PC-9 (cell line): ENCODE results near the gene UST. TPM values are rescaled to one million over a fixed set of nuclear protein-coding genes. Genes with fewer than 3 reads are reported as not detected.

Experiments used
- BruUV-seq: library from RNA; stranded (reverse); fragments of 400-500 nt; replicated peaks from 2 replicates; lab custom pipeline; 2021; lab: Mats Ljungman, UMichigan
- CTCF ChIA-PET: fragments of 300-600 bp; sonication (Branson Sonifier 250); formaldehyde crosslinking; loops from one replicate; lab custom pipeline; 2022; ENCODE audit warnings: antibody characterized with exemption; lab: Charles Lee
- POLR2A ChIA-PET: fragments of 300-600 bp; sonication (Branson Sonifier 250); formaldehyde crosslinking; loops from one replicate; lab custom pipeline; 2022; ENCODE audit warnings: antibody characterized with exemption; ENCODE audit not compliant: unreplicated experiment; lab: Charles Lee
- DNase-seq, 2 experiments: peaks; one replicate each; pipeline versions ENCODE4 v3.0.0 to v3.0.0-alpha.2; 2015 to 2022; ENCODE audit warnings: mixed read lengths in 1 of 2
- H2AFZ ChIP-seq: fragments of 200-600 bp; sonication (generic); 2 replicates; pipeline ENCODE4 v1.8.1; 2017; ENCODE audit warnings: antibody characterized with exemption
- H3F3A ChIP-seq: fragments of 200-600 bp; sonication (generic); 2 replicates; pipeline ENCODE4 v1.8.1; 2017; ENCODE audit warnings: antibody characterized with exemption, mild to moderate bottlenecking, low read depth; ENCODE audit not compliant: insufficient read depth
- H3K27ac ChIP-seq: fragments of 200-600 bp; sonication (generic); 2 replicates; pipeline ENCODE4 v1.6.1; 2016; ENCODE audit warnings: mixed run types
- H3K27me3 ChIP-seq: fragments of 200-600 bp; sonication (generic); 2 replicates; pipeline ENCODE4 v1.6.1; 2016; ENCODE audit warnings: low read depth, mixed run types; ENCODE audit not compliant: insufficient read depth
- H3K36me3 ChIP-seq: fragments of 200-600 bp; sonication (generic); 2 replicates; pipeline ENCODE4 v1.6.1; 2016; ENCODE audit warnings: low read depth, mixed run types
- H3K4me1 ChIP-seq: fragments of 200-600 bp; sonication (generic); replicated peaks from 2 replicates; pipeline ENCODE4 v1.6.1; 2016; ENCODE audit warnings: mixed run types; ENCODE audit not compliant: insufficient read depth
- H3K4me2 ChIP-seq: fragments of 200-600 bp; sonication (generic); 2 replicates; pipeline ENCODE4 v1.6.1; 2017; ENCODE audit warnings: mixed run types
- H3K4me3 ChIP-seq: fragments of 200-600 bp; sonication (generic); 2 replicates; pipeline ENCODE4 v1.6.1; 2016; ENCODE audit warnings: mixed run types
- H3K79me2 ChIP-seq: fragments of 200-600 bp; sonication (generic); 2 replicates; pipeline ENCODE4 v1.6.1; 2017; ENCODE audit warnings: low read depth, mixed run types
- H3K9me2 ChIP-seq: fragments of 200-600 bp; sonication (generic); 2 replicates; pipeline ENCODE4 v1.8.1; 2017; ENCODE audit warnings: mild to moderate bottlenecking; ENCODE audit not compliant: insufficient read depth
- H3K9me3 ChIP-seq: fragments of 200-600 bp; sonication (generic); 2 replicates; pipeline ENCODE4 v1.8.1; 2016; ENCODE audit warnings: low read depth; ENCODE audit not compliant: insufficient read depth
- H4K20me1 ChIP-seq: fragments of 200-600 bp; sonication (generic); 2 replicates; pipeline ENCODE4 v1.8.1; 2017; ENCODE audit not compliant: insufficient read depth
- EZH2 ChIP-seq: fragments of 200-600 bp; sonication (generic); IDR thresholded peaks from 2 replicates; pipeline ENCODE4 v1.8.0; 2017; ENCODE audit warnings: antibody characterized with exemption, low read depth
- intact Hi-C: fragments of 100-400 bp; cut with micrococcal nuclease; formaldehyde crosslinking; loops from one replicate; pipeline ENCODE4 v1.10.0; 2022; ENCODE audit not compliant: unreplicated experiment
- total RNA-seq: library from RNA; stranded (reverse); gene quantifications from 2 replicates; pipeline ENCODE4 v1.2.3, GENCODE V29; 2021
- TF ChIP-seq, protein P1 (sequence below): fragments of 200-600 bp; sonication (generic); conservative IDR thresholded peaks from 2 replicates; pipeline ENCODE4 v1.6.1; 2017; ENCODE audit warnings: mixed run types, antibody characterized with exemption, mild to moderate bottlenecking, moderate library complexity

Gene UST
- total RNA-seq, 1 experiment from 2014 or later = 4.2 TPM

DNA sequence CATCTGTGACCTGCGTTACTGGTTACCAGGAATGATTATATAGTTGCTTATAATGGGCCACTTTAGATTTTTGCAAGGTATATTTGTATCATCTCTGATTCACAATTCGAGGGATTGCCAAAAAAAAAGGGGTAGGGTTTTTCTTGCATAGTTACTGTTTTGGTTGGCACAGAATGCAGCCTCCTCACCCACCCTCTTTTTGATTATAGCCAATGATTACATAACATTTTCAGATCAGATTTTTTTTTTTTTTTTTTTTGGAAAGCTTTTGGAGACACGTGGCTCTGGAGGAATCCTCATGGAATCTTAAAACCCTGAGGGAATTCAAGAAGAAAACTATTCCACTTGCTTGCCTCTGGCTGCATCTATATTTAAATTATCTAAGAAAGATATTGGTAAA, 53.7 kb downstream of the UST start:
- no peak overlapping the region for H3K4me3 ChIP-seq
- CTCF ChIA-PET = no interaction called here
- no peaks in the 10 kb centered on the region for H3F3A ChIP-seq
- TF ChIP-seq EZH2 = no peak
- TF ChIP-seq, protein P1, sequence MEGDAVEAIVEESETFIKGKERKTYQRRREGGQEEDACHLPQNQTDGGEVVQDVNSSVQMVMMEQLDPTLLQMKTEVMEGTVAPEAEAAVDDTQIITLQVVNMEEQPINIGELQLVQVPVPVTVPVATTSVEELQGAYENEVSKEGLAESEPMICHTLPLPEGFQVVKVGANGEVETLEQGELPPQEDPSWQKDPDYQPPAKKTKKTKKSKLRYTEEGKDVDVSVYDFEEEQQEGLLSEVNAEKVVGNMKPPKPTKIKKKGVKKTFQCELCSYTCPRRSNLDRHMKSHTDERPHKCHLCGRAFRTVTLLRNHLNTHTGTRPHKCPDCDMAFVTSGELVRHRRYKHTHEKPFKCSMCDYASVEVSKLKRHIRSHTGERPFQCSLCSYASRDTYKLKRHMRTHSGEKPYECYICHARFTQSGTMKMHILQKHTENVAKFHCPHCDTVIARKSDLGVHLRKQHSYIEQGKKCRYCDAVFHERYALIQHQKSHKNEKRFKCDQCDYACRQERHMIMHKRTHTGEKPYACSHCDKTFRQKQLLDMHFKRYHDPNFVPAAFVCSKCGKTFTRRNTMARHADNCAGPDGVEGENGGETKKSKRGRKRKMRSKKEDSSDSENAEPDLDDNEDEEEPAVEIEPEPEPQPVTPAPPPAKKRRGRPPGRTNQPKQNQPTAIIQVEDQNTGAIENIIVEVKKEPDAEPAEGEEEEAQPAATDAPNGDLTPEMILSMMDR = no peak
- H4K20me1 ChIP-seq = no peaks in the 10 kb centered on the region
- no peaks in the 10 kb centered on the region for H3K27me3 ChIP-seq
- no peaks in the 10 kb centered on the region for H3K36me3 ChIP-seq
- intact Hi-C loops = no loop called here
- H3K4me1 ChIP-seq = no peaks in the 10 kb centered on the region
- no peak overlapping the region for H3K27ac ChIP-seq
- no peaks in the 10 kb centered on the region for H3K79me2 ChIP-seq
- no peaks in the 10 kb centered on the region for H3K9me3 ChIP-seq
- POLR2A ChIA-PET = no interaction called here
- no peaks in the 10 kb centered on the region for H3K9me2 ChIP-seq
- DNase-seq = no peak
- H3K4me2 ChIP-seq = no peak overlapping the region
- no TSS peak for BruUV-seq
- H2AFZ ChIP-seq = no peak overlapping the region

DNA sequence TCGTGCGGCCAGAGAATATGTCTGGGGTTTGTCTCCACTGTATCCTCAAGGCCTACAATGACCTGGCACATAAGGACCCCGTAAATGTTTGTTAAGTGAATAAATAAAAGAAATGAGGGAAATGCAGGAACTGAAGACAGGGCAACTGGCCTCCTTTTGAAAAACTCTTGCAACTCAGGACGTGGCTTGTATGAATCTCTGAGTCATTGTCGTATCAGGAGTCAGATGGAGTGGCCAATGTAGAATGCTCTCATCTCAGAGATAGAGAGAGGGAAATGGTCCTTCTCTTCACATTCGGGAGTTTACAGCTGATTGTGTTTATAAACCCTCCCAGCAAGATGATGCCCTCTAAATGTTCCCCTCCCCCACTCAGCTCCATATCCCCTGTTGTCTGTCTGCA, 57.1 kb downstream of the UST start:
- H3K79me2 ChIP-seq = no peaks in the 10 kb centered on the region
- no peak overlapping the region for H3K27ac ChIP-seq
- ChIA-PET POLR2A (no interaction called here), CTCF (no interaction called here)
- no peaks in the 10 kb centered on the region for H3K36me3 ChIP-seq
- no TSS peak for BruUV-seq
- H3K4me3 ChIP-seq = no peak overlapping the region
- no peak overlapping the region for H2AFZ ChIP-seq
- H3K9me2 ChIP-seq = no peaks in the 10 kb centered on the region
- TF ChIP-seq, protein P1 = no peak
- no peak for TF ChIP-seq EZH2
- H3K27me3 ChIP-seq = no peaks in the 10 kb centered on the region
- intact Hi-C loops = no loop called here
- no peak for DNase-seq
- no peaks in the 10 kb centered on the region for H3F3A ChIP-seq
- H3K4me2 ChIP-seq = no peak overlapping the region
- H4K20me1 ChIP-seq = no peaks in the 10 kb centered on the region
- no peaks in the 10 kb centered on the region for H3K4me1 ChIP-seq
- no peaks in the 10 kb centered on the region for H3K9me3 ChIP-seq

DNA sequence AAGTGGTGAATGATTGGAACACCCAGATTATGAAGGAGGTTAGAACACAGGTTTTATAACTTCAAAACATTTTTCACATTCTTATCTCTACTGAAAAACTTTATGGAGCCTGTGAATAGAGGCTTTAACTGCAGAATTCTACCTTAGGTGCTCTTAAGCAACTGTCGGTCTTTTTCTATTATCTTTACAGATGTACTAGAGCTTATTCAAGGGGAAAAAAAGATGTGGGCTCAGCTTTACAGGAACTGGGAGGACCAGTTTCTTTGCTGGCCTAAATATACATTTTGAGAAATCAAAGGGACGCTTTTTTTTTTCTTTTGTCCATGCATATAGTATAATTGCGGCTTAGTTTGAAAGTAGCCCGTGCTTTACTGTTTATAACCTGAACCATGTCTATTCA, 58.9 kb downstream of the UST start:
- Histone ChIP-seq H3K27me3 (no peaks in the 10 kb centered on the region), H4K20me1 (no peaks in the 10 kb centered on the region), H3K36me3 (no peaks in the 10 kb centered on the region), H3K4me3 (no peak overlapping the region), H3K4me1 (no peaks in the 10 kb centered on the region), H3K4me2 (no peak overlapping the region), H3K79me2 (no peaks in the 10 kb centered on the region), H3F3A (no peaks in the 10 kb centered on the region), H3K9me2 (no peaks in the 10 kb centered on the region), H3K27ac (no peak overlapping the region), H3K9me3 (no peaks in the 10 kb centered on the region), H2AFZ (no peak overlapping the region)
- TF ChIP-seq, protein P1 = no peak
- TF ChIP-seq EZH2 = no peak
- POLR2A ChIA-PET = interaction anchor here (0.6 kb wide), 1 partner anchor 91 kb away, joined by 3 read pairs; no protein-coding TSS in a partner anchor
- no TSS peak for BruUV-seq
- intact Hi-C loops = no loop called here
- CTCF ChIA-PET = interaction anchor here (0.8 kb wide), 1 partner anchor 25 kb away, joined by 6 read pairs; no protein-coding TSS in a partner anchor
- no peak for DNase-seq
